ENCODE measurements around the gene SCAANT1.

The SCAANT1 gene

GRCh38 chr3:63900459-63900858, 11.7 kb downstream of the SCAANT1 start:
- DNase-seq (ENCODE audit: low read depth, low spot score), result no peak

- DNase-seq (ENCODE audit: low read depth, low spot score), result no peak
Observed at GRCh38 chr3:63900010-63900409, 12.2 kb downstream of the SCAANT1 start.

GRCh38 chr3:63896332-63897030, 15.7 kb downstream of the SCAANT1 start:
- DNase-seq (ENCODE audit: low read depth, low spot score), result no peak

- no peak for DNase-seq (ENCODE audit: low read depth, low spot score)
Observed at GRCh38 chr3:63895422-63896189, 16.6 kb downstream of the SCAANT1 start.

DNA sequence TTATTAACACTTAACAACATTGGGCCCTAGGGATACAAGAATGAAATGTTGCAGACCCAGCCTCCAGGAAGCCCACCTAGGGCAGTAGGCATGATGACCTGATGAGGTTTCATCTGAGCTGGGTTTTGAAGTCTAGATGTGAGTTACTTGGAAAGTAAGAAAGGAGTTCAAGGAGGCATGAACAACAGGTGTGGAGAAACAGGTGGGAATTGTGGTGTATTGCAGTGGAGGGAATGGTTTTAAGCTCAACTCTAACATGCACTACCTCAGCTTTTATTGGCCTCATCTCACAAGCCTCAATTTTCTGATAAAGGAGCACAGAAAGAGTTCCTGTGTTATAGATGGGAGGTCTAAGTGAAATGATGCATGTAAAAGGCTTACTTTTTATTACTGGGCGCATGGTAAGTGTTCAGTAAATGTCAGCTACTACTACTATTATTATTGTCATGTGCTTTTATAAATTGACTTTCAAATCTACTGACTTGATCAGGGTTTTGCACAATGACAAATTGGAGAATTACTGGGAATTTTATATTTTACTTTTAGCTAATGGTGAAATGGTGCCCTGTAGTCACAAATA, 19.3 kb downstream of the SCAANT1 start:
- no peak for DNase-seq (ENCODE audit: low read depth, low spot score)

GRCh38 chr3:63891518-63891917, 20.7 kb downstream of the SCAANT1 start:
- DNase-seq (ENCODE audit: low read depth, low spot score), result no peak

GRCh38 chr3:63886858-63887257, 25.3 kb downstream of the SCAANT1 start:
- DNase-seq (ENCODE audit: low read depth, low spot score), result no peak

- DNase-seq (ENCODE audit: low read depth, low spot score), result no peak
Observed at GRCh38 chr3:63880653-63881052, 31.5 kb downstream of the SCAANT1 start.

DNA sequence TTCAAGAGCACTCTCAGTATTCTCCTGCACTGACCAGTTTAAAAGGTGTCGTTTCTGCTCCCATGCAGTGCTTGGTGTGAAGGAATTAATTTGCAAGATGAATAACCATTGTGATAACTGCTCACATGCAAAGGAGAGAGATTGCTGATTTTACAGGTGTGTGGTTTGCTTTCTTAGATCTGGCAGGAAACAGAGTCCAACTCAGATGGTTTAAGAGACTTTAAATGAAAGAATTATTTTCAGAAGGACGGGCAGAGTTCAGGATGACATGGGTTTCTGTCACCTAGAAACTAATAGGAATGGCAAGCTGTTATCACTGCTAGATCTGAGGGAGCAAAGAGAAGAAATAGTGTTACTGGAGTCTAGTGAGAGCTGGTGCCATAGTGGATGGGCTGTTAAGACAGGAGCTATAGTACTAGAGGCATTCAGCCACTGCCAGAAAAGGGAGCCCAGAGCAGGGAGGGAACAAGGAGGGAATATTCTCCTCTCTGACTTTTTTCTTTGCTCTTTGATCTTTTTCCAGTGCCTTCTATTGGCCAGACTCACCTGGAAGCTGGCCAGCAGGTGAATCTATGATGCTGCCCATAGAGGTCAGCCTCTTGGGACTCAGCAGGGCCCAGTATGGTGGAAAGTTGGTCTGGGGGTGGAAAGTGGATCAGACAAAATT, 33.7 kb downstream of the SCAANT1 start:
- no peak for DNase-seq (ENCODE audit: low read depth, low spot score)

- no peak for DNase-seq (ENCODE audit: low read depth, low spot score)
Observed at GRCh38 chr3:63877737-63878393, 34.3 kb downstream of the SCAANT1 start.

DNA sequence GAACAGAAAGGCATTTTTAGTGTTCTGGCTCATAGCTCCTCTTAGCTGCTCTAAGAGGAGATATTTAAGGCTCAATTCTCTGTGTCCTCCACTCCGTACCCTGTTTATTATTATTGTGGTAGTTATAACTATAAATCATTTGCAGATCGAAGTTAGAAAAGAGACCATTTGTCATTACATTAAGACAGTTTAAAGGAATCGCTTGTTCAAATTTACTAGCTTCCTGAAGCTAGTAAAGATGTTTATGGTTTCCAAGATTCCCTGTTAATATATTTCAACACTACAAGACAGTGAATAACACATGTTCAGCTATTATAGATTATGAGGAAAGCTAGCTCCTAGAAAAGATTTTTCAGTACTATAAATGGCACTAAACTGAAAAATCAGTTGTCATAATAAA, 35.9 kb downstream of the SCAANT1 start:
- DNase-seq (ENCODE audit: low read depth, low spot score), result no peak

- DNase-seq (ENCODE audit: low read depth, low spot score), result no peak
Observed at GRCh38 chr3:63875510-63875909, 36.7 kb downstream of the SCAANT1 start.

DNA sequence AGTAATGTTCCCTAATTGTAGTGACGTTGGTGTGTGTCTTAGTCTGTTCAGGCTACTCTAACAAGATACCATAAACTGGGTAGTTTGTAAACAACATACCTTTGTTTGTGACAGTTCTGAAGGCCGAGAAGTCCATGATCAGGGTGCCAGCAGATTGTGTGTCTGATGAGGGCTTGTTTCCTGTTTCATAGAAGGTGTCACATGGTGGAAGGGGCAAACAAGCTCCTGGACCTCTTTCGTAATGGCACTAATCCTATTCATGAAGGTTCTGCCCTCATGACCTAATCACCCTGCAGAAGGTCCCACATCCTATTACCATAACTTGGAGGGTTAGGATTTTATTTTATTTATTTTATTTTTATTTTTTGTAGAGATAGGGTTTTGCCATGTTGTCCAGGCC, 37.4 kb downstream of the SCAANT1 start:
- DNase-seq (ENCODE audit: low read depth, low spot score), result no peak

DNA sequence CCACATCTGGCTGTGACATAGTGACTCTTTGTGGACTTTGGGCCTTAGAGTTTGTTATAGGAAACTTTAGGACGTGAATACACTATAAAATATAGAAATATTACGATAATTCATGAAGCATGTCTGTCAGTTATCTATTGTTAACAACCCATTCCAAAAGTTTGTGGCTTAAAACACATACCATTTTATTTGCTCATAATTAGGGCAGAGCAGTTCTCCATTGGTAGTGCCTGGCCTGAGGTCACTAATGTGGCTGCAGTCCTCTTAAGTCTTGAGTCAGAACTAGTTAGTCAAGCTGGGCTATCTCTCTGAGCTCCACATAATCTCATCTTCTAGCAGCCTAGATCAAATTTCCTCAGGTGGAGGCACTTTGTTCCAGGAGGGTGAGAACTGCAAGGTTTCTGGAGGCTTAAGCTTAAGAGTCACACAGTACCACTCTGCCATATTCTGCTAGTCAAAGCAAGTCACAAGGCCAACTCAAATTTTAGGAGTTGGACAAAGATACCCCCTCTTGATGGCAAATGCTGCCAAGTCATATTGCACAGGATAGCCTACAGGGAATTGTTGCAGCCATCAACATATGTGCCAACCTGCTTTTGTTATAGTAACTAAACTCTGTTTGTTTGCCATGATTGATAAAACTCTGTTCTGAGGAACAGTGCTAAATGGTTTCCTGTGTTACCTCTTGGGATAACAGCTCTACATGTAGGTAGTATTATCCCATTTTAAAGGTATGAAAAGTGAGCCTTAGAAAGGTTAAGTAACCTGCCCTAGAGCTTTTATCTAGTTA, 39.9 kb downstream of the SCAANT1 start:
- no peak for DNase-seq (ENCODE audit: low read depth, low spot score)

GRCh38 chr3:63870615-63871005, 41.6 kb downstream of the SCAANT1 start:
- no peak for DNase-seq (ENCODE audit: low read depth, low spot score)

DNA sequence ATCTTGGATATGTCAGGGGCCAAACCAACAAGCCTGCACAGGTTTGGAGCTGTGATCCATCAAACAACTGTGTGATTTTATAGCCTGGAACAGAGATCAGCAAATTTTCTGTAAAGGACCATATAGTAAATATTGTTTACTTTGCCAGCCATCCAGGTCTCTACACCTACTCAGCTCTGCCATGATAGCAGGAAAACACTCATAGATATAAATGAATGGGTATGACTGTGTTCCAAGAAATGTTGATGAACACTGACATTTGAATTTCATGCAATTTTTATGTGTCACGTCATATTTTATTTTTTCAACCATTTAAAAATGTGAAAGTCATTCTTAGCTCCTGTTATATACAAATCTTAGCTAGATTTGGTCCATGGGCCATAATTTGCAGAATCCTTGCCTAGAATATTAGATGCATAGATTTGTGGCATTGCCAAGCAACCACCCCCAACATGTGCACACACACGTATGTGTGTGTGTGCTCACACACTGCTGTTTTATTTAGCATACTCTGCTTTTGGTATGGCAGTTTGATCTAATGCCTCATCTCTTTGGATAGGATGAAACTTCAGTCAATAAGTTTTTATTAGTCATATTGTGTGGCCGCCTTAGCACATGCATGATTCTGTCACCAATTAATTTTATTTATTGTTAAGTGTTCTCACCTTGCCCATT, 42.1 kb downstream of the SCAANT1 start:
- no peak for DNase-seq (ENCODE audit: low read depth, low spot score)

GRCh38 chr3:63867225-63867624, 45.0 kb downstream of the SCAANT1 start:
- no peak for DNase-seq (ENCODE audit: low read depth, low spot score)

GRCh38 chr3:63864965-63865327, 47.2 kb downstream of the SCAANT1 start:
- DNase-seq (ENCODE audit: low read depth, low spot score), result no peak

GRCh38 chr3:63864008-63864964, 47.9 kb downstream of the SCAANT1 start:
- no peak for DNase-seq (ENCODE audit: low read depth, low spot score)

Data from smooth muscle cell of the brain vasculature (primary cell).